GM21390 (cell line): Measurements from ENCODE around the gene OSCP1.

ENCODE experiments used
- ATAC-seq: cut with Tn5 transposase; IDR thresholded peaks from one replicate; pipeline ENCODE4 v1.9.1; 2021; ENCODE audit not compliant: unreplicated experiment

OSCP1 gene

GRCh38 chr1:36384542-36385409 is 65.5 kb downstream of the OSCP1 start:
- no peak for ATAC-seq

DNA sequence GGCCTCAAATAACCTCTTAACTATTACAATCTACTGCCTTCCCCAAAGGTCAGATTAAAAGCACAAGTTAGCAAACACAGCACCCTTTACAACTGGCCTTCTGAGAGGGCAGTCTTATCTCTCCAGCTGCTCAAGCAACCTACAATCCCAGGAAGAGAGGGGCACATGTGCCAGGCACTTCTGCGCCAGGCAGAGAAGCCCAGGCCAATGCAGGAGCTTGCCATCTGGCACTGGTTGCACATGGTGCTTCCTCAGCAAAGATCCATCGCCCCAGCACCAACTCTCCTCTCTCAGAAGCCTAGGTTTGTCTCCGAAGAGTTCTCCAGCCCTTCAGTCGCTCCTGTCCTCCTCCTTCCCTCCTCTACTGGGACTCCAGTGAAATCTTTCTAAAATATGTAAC is 67.0 kb downstream of the OSCP1 start:
- no peak for ATAC-seq

- ATAC-seq = no peak
These were observed 67.6 kb downstream of the OSCP1 start for GRCh38 chr1:36382669-36383068.

DNA sequence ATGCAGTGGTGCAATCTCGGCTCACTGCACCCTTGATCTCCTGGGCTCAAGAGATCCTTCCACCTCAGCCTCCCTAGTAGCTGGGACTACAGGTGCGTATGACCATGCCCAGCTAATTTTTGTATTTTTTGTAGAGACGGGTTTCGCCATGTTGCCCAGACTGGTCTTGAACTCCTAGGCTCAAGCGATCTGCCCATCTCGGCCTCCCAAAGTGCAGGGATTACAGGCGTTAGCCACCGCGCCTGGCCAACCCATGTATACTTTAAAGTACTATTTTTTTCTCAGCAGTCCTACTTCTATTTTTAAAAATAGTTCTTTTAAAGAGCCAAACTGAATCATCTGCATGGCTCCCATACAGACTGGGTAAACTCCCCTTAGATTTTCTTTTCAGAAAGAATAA is 68.0 kb downstream of the OSCP1 start:
- no peak for ATAC-seq

DNA sequence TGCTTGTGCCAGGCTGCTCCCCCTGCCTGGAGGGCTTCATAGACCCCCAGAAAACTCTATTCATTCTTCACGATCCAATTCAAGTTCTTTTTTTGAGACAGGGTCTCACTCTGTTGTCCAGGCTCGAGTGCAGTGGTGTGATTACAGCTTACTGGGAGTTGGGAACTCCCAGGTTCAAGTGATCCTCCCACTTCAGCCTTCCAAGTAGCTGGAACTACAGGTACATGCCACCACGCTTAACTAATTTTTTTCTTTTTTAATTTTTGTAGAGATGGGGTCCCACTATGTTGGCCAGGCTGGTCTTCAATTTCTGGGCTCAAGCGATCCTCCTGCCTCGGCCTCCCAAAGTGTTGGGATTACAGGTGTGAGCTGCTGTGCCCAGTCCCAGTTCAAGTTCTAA is 68.8 kb downstream of the OSCP1 start:
- ATAC-seq = no peak

- ATAC-seq = no peak
These were observed 69.5 kb downstream of the OSCP1 start for GRCh38 chr1:36380782-36381181.

GRCh38 chr1:36380143-36380619 is 70.1 kb downstream of the OSCP1 start:
- ATAC-seq = no peak

GRCh38 chr1:36377791-36378492 is 72.3 kb downstream of the OSCP1 start:
- no peak for ATAC-seq

DNA sequence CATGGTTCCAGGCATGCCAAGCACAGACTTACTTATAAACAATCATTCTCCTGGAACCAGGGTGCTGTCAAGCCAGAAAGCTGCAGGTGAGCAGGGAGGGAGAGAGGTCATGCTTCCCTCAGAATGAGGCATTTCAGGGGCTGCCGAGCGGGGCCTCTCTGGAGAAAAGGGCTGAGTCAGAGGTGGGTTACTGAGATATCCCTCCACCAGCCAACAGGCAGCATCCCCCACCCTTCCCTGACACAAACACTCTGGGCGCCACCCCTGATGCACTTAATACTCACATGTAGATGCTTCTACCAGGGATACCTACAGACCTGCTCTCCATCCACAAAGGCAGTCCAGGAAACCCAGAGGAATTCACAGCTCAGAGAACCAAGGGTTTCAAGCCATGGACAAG is 77.6 kb downstream of the OSCP1 start:
- no peak for ATAC-seq

DNA sequence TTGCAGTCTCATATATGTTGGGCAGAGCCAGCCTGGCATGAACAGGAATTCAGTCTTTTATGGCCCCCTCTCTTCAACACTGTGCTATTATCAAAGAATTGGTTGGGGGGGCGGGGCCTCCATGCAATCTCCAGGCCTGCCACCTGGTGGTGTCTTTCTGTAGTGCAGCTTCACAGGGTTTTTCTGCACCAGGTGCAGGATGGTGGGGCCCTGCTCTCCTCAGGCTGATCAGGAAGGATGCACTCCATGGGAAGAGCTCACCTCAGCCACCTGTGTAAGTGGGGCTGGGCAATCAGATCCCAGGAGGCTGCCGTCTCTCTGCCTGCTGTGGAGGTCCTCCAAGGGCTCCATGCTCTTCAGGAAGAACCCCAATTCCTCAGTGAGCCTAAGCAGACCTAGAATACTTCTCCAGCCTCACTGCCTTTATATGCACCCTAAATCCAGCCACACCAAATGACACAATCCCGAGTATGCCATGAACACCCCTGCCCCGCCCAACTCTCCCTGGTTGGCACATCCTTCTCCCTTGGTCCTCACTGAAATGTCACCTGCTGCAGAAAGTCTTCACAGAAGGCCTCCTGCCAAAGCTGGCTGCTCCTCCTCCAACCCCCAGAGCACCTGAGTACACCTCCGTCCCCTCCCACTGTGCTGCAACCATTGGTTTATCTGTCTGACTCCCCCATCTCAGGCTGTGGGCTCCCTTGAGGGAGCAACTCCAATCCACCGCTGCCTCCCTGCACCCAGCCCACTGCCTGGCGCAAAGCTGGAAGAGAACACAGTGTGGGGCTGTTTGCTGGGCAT is 81.0 kb downstream of the OSCP1 start:
- no peak for ATAC-seq
